ENCODE data around the gene RAB39B. TPM values are rescaled to one million over a fixed set of nuclear protein-coding genes. Genes with fewer than 3 reads are reported as not detected.

Gene RAB39B
- total RNA-seq, 1 experiment from 2014 or later = 2.0 TPM

GRCh38 chrX:155216940-155217440 lies 47.3 kb downstream of the RAB39B start:
- Histone ChIP-seq H3K27ac (ENCODE audit: low read length) (peak overlapping the region; percentile 83), H3K4me1 (ENCODE audit: control insufficient read depth, insufficient read depth, low read length) (peaks cover 21% of the 10 kb centered on the region), H3K4me3 (ENCODE audit: low read depth in 2 of 2, low read length in 2 of 2) (peak overlapping the region; percentile 94 to 100), H3K27me3 (ENCODE audit: control insufficient read depth, insufficient read depth, low read length) (no peaks in the 10 kb centered on the region), H3K9me3 (ENCODE audit: control insufficient read depth, insufficient read depth, low read depth, low read length) (no peaks in the 10 kb centered on the region), H3K36me3 (ENCODE audit: control insufficient read depth, insufficient read depth, low read length) (peaks cover 9% of the 10 kb centered on the region; the same call in 1 of the 2 replicates)
- BruUV-seq (replicated peaks) = no TSS peak
- TF ChIP-seq SIN3A (IDR thresholded peaks at IDR 0.05; ENCODE audit: borderline replicate concordance, insufficient read depth, low read depth, low read length) (no peak), CTCF (IDR thresholded peaks at IDR 0.05) (peak; percentile 37; the same call in 1 of the 2 replicates), POLR2AphosphoS5 (IDR thresholded peaks at IDR 0.05; ENCODE audit: low read depth, low read length) (no peak), TCF7L2 (IDR thresholded peaks at IDR 0.05; ENCODE audit: low read depth, low read length) (no peak), REST (IDR thresholded peaks at IDR 0.05; ENCODE audit: insufficient read depth in 1 of 2, low read depth in 2 of 2, low read length in 1 of 2) (no peak)
- in situ Hi-C loops (cut with HindIII; ENCODE audit: low pct_unique_long_range_greater_than_20kb, low sequenced_read_pairs) = no loop called here
- no peak for DNase-seq (ENCODE audit: low read depth, low spot score)
- ChIA-PET POLR2A (interaction anchor here (0.6 kb wide), 1 partner anchor 129 kb away, joined by 10 read pairs; no protein-coding TSS in a partner anchor), CTCF (interaction anchor here (0.8 to 1.1 kb wide), 2 partner anchors 155 to 299 kb away, joined by 6 to 9 read pairs; no protein-coding TSS in a partner anchor)
- intact Hi-C loops (cut with micrococcal nuclease; ENCODE audit: unreplicated experiment) = loop anchor here (10.0 kb wide), 2 partner anchors 122 to 232 kb away; no protein-coding TSS in a partner anchor
- no peak for ATAC-seq

- POLR2A ChIA-PET = interaction anchor here (0.7 kb wide), 1 partner anchor 152 kb away, joined by 4 read pairs; no protein-coding TSS in a partner anchor
- Histone ChIP-seq H3K9me3 (ENCODE audit: control insufficient read depth, insufficient read depth, low read depth, low read length) (no peaks in the 10 kb centered on the region), H3K36me3 (ENCODE audit: control insufficient read depth, insufficient read depth, low read length) (peaks cover 7% of the 10 kb centered on the region; the same call in 1 of the 2 replicates), H3K4me3 (ENCODE audit: low read depth in 2 of 2, low read length in 2 of 2) (peak within 1 kb of the TSS; percentile 94 to 100), H3K27ac (ENCODE audit: low read length) (peak within 1 kb of the TSS; percentile 83), H3K27me3 (ENCODE audit: control insufficient read depth, insufficient read depth, low read length) (no peaks in the 10 kb centered on the region), H3K4me1 (ENCODE audit: control insufficient read depth, insufficient read depth, low read length) (peaks cover 21% of the 10 kb centered on the region)
- CTCF ChIA-PET = interaction anchor here (0.7 to 1.4 kb wide), 4 partner anchors 17 to 299 kb away, joined by 3 to 9 read pairs (median 4); no protein-coding TSS in a partner anchor
- in situ Hi-C loops (cut with HindIII; ENCODE audit: low pct_unique_long_range_greater_than_20kb, low sequenced_read_pairs) (no loop called here), intact Hi-C loops (cut with micrococcal nuclease; ENCODE audit: unreplicated experiment) (loop anchor here (10.0 kb wide), 2 partner anchors 122 to 232 kb away; no protein-coding TSS in a partner anchor)
- TF ChIP-seq TCF7L2 (IDR thresholded peaks at IDR 0.05; ENCODE audit: low read depth, low read length) = no peak
- TF ChIP-seq SIN3A (IDR thresholded peaks at IDR 0.05; ENCODE audit: borderline replicate concordance, insufficient read depth, low read depth, low read length) = peak; percentile 32; the same call in 1 of the 2 replicates
- peak; percentile 74 for TF ChIP-seq CTCF (IDR thresholded peaks at IDR 0.05)
- peak; percentile 81 for TF ChIP-seq POLR2AphosphoS5 (IDR thresholded peaks at IDR 0.05; ENCODE audit: low read depth, low read length)
- no peak for TF ChIP-seq REST (IDR thresholded peaks at IDR 0.05; ENCODE audit: insufficient read depth in 1 of 2, low read depth in 2 of 2, low read length in 1 of 2)
- ATAC-seq (peak; percentile 99), DNase-seq (ENCODE audit: low read depth, low spot score) (peak; percentile 88)
- no TSS peak for BruUV-seq (replicated peaks)
Observed at GRCh38 chrX:155216179-155216939, 47.9 kb downstream of the RAB39B start, which contains the start of gene VBP1. TSS of gene VBP1 (plus strand) at chrX:155216460. CDS start at chrX:155216483, 23 bp downstream.

Data from Panc1 (cell line).